Ovary (tissue), 3 donors: ENCODE results near the gene RNF113B.

ENCODE experiments used
- CTCF ChIP-seq, 3 donors: fragments of 450-650 bp in 2 of 3; fragments of 200-600 bp in 1 of 3; IDR thresholded peaks; one replicate each; pipeline versions ENCODE4 v1.5.1 to v1.8.0; 2016 to 2022; ENCODE audit warnings: antibody characterized with exemption in 3 of 3, mild to moderate bottlenecking in 1 of 3
- POLR2A ChIP-seq: fragments of 450-650 bp; IDR thresholded peaks from one replicate; pipeline ENCODE4 v1.6.1; 2017; ENCODE audit warnings: antibody characterized with exemption, mild to moderate bottlenecking, moderate library complexity
- donor health status: DM: no; HTN: no; CAD: no.

- no peak for TF ChIP-seq POLR2A
- TF ChIP-seq CTCF (IDR thresholded peaks at IDR 0.05): no peak
Observed at GRCh38 chr13:98147521-98147920, 29.5 kb downstream of the RNF113B start.
